BJ (cell line): Measurements from ENCODE around the gene GRM7. TPM values are rescaled to one million over a fixed set of nuclear protein-coding genes. Genes with fewer than 3 reads are reported as not detected.

ENCODE experiments used
- CTCF ChIA-PET: fragments of 350-600 bp; formaldehyde crosslinking; extraction: SDS; loops from one replicate; lab custom pipeline; 2021; ENCODE audit warnings: antibody characterized with exemption, inconsistent platforms; lab: Yijun Ruan, JAX
- POLR2A ChIA-PET: fragments of 300-600 bp; sonication (Branson Sonifier 250); formaldehyde crosslinking; extraction: SDS; loops from one replicate; lab custom pipeline; 2021; ENCODE audit warnings: antibody characterized with exemption; lab: Charles Lee
- DNase-seq: peaks from one replicate; pipeline ENCODE4 v3.0.0-alpha.2; 2011; ENCODE audit warnings: low read depth
- H3K27me3 ChIP-seq: 2 replicates; pipeline ENCODE4 v1.6.0; 2011; ENCODE audit warnings: low read length; ENCODE audit not compliant: control insufficient read depth, insufficient read depth
- H3K36me3 ChIP-seq: 2 replicates; pipeline ENCODE4 v1.5.1; 2011; ENCODE audit warnings: low read length; ENCODE audit not compliant: control insufficient read depth, insufficient read depth
- H3K4me3 ChIP-seq: 2 replicates; pipeline ENCODE4 v1.5.1; 2011; ENCODE audit warnings: low read depth, mild to moderate bottlenecking, control low read depth, low read length
- polyA plus RNA-seq: library from polyadenylated mRNA; depleted of rRNA; stranded (reverse); fragments of >200 nt; gene quantifications from 2 replicates; pipeline ENCODE4 v1.2.3, GENCODE V29; 2011
- TF ChIP-seq, protein P1 (sequence below): IDR thresholded peaks from 2 replicates; pipeline ENCODE4 v1.5.1; 2011; ENCODE audit warnings: low read depth, mild to moderate bottlenecking, control low read depth, inconsistent platforms, low read length, moderate library complexity; ENCODE audit not compliant: insufficient read depth

The GRM7 gene
- polyA plus RNA-seq, 1 experiment: not detected

DNA sequence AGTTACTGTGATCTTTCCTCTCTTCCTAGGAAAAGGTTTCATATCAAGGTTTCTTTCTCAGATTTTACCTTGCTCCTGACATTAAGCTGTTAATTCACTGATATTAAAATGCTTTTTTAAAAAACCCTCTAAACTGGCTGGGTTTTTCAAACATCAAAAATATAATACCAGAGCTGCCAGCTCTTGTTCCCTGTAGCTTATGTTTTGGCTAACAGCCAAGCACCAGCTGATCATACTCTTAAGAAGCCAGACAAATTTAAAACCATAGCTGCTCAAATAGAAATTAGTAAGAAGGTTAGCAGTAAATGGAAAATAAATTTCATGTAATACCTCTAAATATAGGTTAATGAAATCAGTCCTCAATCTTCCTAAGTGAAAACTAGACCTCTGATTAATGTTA lies 657.5 kb downstream of the GRM7 start:
- TF ChIP-seq, protein P1, sequence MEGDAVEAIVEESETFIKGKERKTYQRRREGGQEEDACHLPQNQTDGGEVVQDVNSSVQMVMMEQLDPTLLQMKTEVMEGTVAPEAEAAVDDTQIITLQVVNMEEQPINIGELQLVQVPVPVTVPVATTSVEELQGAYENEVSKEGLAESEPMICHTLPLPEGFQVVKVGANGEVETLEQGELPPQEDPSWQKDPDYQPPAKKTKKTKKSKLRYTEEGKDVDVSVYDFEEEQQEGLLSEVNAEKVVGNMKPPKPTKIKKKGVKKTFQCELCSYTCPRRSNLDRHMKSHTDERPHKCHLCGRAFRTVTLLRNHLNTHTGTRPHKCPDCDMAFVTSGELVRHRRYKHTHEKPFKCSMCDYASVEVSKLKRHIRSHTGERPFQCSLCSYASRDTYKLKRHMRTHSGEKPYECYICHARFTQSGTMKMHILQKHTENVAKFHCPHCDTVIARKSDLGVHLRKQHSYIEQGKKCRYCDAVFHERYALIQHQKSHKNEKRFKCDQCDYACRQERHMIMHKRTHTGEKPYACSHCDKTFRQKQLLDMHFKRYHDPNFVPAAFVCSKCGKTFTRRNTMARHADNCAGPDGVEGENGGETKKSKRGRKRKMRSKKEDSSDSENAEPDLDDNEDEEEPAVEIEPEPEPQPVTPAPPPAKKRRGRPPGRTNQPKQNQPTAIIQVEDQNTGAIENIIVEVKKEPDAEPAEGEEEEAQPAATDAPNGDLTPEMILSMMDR: no peak

DNA sequence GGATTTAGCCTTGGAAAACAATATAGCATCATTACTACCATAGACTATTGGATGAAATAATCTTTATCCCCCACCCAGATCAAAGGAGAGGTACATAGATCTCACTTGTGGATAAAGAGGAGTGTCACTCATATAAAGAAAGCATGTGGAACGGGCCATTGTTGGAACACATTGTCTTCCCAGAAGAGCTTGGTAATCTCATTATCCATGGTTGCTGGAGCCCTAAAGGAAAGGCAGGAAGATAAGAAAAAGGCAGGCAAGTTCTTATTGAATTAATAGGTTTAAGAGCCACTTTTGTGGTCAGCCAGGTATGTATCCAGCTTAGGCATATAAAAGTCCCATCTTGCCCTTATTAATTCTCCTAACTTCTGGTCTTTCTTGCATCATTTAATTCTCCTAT lies 659.1 kb downstream of the GRM7 start:
- ChIA-PET CTCF (no interaction called here), POLR2A (no interaction called here)
- Histone ChIP-seq H3K36me3 (no peaks in the 10 kb centered on the region), H3K4me3 (no peak overlapping the region), H3K27me3 (no peaks in the 10 kb centered on the region)
- no peak for DNase-seq
- TF ChIP-seq, protein P1: no peak

More for the DNA sequence above, 657.5 kb downstream of the GRM7 start:
- CTCF ChIA-PET: no interaction called here
- POLR2A ChIA-PET: no interaction called here
- DNase-seq: no peak
- Histone ChIP-seq H3K4me3 (no peak overlapping the region), H3K27me3 (no peaks in the 10 kb centered on the region), H3K36me3 (no peaks in the 10 kb centered on the region)

DNA sequence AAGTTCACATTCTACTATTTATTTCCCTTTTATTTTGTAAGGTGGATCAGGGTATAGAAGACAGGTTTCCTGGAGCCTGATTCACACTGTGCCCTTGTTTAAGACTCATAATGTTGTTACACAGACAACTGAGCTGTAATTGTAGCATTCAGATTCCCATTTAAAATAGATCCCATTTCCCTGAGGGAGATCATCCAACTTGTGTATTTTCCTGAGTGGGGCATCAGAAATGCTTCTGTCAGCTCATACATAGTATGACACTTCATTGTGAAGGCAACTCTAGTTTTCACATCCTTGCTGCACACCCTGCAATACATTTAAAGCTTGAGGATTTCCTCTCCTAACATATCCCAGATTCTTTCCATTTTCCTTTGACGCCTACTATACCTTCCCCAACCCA lies 659.7 kb downstream of the GRM7 start:
- POLR2A ChIA-PET: no interaction called here
- no peak overlapping the region for H3K4me3 ChIP-seq
- DNase-seq: no peak
- TF ChIP-seq, protein P1: no peak
- H3K27me3 ChIP-seq: no peaks in the 10 kb centered on the region
- H3K36me3 ChIP-seq: no peaks in the 10 kb centered on the region
- CTCF ChIA-PET: no interaction called here

DNA sequence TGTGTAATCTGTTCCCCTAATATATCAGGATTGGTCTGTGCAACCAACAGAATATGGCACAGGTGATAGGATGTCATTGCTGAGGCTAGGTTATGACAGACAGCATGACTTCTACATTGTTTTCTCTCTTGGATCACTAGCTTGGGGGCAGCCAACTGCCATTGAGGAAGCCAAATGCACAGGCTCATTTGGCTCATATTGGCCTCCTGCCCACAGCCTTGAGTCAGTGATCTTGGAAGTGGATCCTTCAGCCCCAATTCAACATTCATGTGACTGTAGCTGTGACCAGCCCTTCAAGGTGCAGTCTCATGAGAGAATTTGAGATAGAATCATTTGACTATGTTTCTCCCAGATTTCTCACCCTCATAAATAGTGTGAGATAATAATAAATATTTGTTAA lies 675.6 kb downstream of the GRM7 start:
- DNase-seq: no peak
- Histone ChIP-seq H3K27me3 (no peaks in the 10 kb centered on the region), H3K36me3 (no peaks in the 10 kb centered on the region), H3K4me3 (no peak overlapping the region)
- POLR2A ChIA-PET: no interaction called here
- TF ChIP-seq, protein P1: no peak
- CTCF ChIA-PET: no interaction called here

DNA sequence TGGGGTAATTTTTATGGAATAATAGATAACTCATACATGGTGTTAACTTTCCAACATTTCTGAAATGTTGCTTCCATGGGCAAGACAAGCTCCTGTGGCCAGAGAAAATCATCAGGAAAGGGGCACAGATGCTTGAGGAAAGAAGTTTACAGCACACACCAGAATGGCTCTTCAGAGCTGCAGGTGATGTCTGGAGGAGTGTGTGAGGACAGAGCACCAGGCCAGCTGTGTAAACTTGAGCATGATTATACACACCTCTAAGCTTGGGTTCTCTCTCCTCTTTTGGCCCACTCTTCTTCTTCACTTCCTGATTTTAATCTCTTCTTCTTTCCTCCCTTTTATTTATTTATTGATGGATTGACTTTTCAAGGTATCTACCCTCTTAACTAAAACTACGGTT lies 676.0 kb downstream of the GRM7 start:
- CTCF ChIA-PET: interaction anchor here (0.5 kb wide), 1 partner anchor 816 kb away, joined by 3 read pairs; no protein-coding TSS in a partner anchor
- TF ChIP-seq, protein P1: no peak

More for the DNA sequence above, 676.0 kb downstream of the GRM7 start:
- POLR2A ChIA-PET: no interaction called here
- no peaks in the 10 kb centered on the region for H3K27me3 ChIP-seq
- H3K36me3 ChIP-seq: no peaks in the 10 kb centered on the region
- H3K4me3 ChIP-seq: no peak overlapping the region
- no peak for DNase-seq
